Measurements from ENCODE around the gene RNU1-3. TPM values are rescaled to one million over a fixed set of nuclear protein-coding genes. Genes with fewer than 3 reads are reported as not detected.
"Not testable (repeated sequence)": the region's sequence is repeated elsewhere in the genome, so short reads cannot be mapped to it uniquely, and the experiment has no call there.

Gene RNU1-3
- total RNA-seq, 3 donors from 2014 or later (not counting 1 experiment from before 2014, with no cell fraction given): 2,937 to 3,261 (median 3,038) TPM

DNA sequence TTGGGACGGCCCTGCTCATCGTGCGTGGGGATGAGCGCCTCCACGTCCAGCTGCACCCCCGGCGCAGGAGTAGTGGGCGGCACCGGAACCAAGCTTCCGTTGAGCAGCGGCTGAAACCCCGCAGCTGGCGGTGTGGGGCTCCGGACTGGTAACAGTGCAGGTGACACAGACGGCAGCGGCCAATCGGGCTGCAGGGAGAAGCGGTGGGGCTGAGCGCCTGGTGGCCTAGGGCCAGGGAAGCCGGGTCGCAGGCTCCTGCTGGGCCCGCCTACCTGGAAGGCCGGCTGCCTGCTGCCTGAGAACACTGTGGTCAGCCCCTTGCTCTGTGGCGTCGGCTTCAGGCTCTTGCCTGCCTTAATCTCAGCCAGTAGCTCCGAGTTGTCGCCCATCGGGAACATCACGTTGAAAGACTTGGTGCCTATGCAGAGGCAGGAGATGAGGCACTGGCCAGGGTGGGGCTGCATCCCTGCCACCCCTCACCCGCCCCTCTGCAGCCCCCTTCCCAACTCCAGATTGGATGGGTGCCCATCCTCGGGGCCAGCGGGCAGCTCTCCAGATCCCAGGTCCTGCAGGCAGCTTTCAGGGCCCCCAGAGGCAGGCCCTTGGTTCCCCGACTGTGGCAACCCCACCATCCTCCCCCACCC is 29.9 kb upstream of the RNU1-3 start:
- H3K4me1 ChIP-seq (ENCODE audit: control insufficient read depth, insufficient read depth, low read length); DNase-seq; H3K4me3 Mint-ChIP-seq; H3K9me3 ChIP-seq (ENCODE audit: control insufficient read depth, insufficient read depth, low read length); ATAC-seq; H3K4me3 ChIP-seq (ENCODE audit: low read length); H3K9me3 Mint-ChIP-seq; H3K4me1 Mint-ChIP-seq; H3K36me3 Mint-ChIP-seq; H3K27ac ChIP-seq (ENCODE audit: low read length); H3K27ac Mint-ChIP-seq; H3K27me3 ChIP-seq (ENCODE audit: control insufficient read depth, insufficient read depth, low read length); intact Hi-C loops (cut with micrococcal nuclease); H3K36me3 ChIP-seq (ENCODE audit: control insufficient read depth, insufficient read depth, low read length): not testable (repeated sequence)
- H3K27me3 Mint-ChIP-seq (ENCODE audit: low read depth in 2 of 2): peaks cover 0 to 17% of the 10 kb centered on the region in 2 donors
- 62% methylated on average over 24 of the region's 33 CpGs for WGBS (ENCODE audit: insufficient coverage)

- H3K27ac ChIP-seq (ENCODE audit: low read length); H3K27ac Mint-ChIP-seq; H3K36me3 ChIP-seq (ENCODE audit: control insufficient read depth, insufficient read depth, low read length); H3K9me3 ChIP-seq (ENCODE audit: control insufficient read depth, insufficient read depth, low read length); H3K4me1 ChIP-seq (ENCODE audit: control insufficient read depth, insufficient read depth, low read length); intact Hi-C loops (cut with micrococcal nuclease); H3K36me3 Mint-ChIP-seq; H3K27me3 ChIP-seq (ENCODE audit: control insufficient read depth, insufficient read depth, low read length); H3K4me1 Mint-ChIP-seq; H3K4me3 Mint-ChIP-seq; DNase-seq; ATAC-seq; H3K9me3 Mint-ChIP-seq; H3K4me3 ChIP-seq (ENCODE audit: low read length): not testable (repeated sequence)
- peaks cover 0 to 17% of the 10 kb centered on the region in 2 donors for H3K27me3 Mint-ChIP-seq (ENCODE audit: low read depth in 2 of 2)
- WGBS (ENCODE audit: insufficient coverage): no CpG with 5 or more reads among the region's 16 CpGs
Measured at GRCh38 chr1:16694308-16694702, 27.6 kb upstream of the RNU1-3 start.

- H3K27me3 ChIP-seq (ENCODE audit: control insufficient read depth, insufficient read depth, low read length); DNase-seq; H3K27ac ChIP-seq (ENCODE audit: low read length); ATAC-seq; H3K9me3 ChIP-seq (ENCODE audit: control insufficient read depth, insufficient read depth, low read length); intact Hi-C loops (cut with micrococcal nuclease); H3K36me3 ChIP-seq (ENCODE audit: control insufficient read depth, insufficient read depth, low read length); H3K27ac Mint-ChIP-seq; H3K4me3 ChIP-seq (ENCODE audit: low read length); H3K4me1 Mint-ChIP-seq; H3K4me1 ChIP-seq (ENCODE audit: control insufficient read depth, insufficient read depth, low read length); H3K4me3 Mint-ChIP-seq; H3K9me3 Mint-ChIP-seq; H3K36me3 Mint-ChIP-seq: not testable (repeated sequence)
- H3K27me3 Mint-ChIP-seq (ENCODE audit: low read depth in 2 of 2): peaks cover 0 to 17% of the 10 kb centered on the region in 2 donors
- WGBS (ENCODE audit: insufficient coverage): 6% methylated on average over 29 of the region's 96 CpGs
Measured at GRCh38 chr1:16693449-16694307, 26.9 kb upstream of the RNU1-3 start.

- H3K27me3 Mint-ChIP-seq (ENCODE audit: low read depth in 2 of 2): peaks cover 0 to 13% of the 10 kb centered on the region in 2 donors
- H3K27me3 ChIP-seq (ENCODE audit: control insufficient read depth, insufficient read depth, low read length); H3K27ac ChIP-seq (ENCODE audit: low read length); intact Hi-C loops (cut with micrococcal nuclease); H3K4me1 Mint-ChIP-seq; H3K36me3 ChIP-seq (ENCODE audit: control insufficient read depth, insufficient read depth, low read length); DNase-seq; H3K9me3 Mint-ChIP-seq; H3K4me3 ChIP-seq (ENCODE audit: low read length); H3K36me3 Mint-ChIP-seq; H3K4me1 ChIP-seq (ENCODE audit: control insufficient read depth, insufficient read depth, low read length); H3K9me3 ChIP-seq (ENCODE audit: control insufficient read depth, insufficient read depth, low read length); H3K4me3 Mint-ChIP-seq; H3K27ac Mint-ChIP-seq: not testable (repeated sequence)
- WGBS (ENCODE audit: insufficient coverage): 3% methylated on average over 13 of the region's 79 CpGs
- peak in 2 of 3 donors; percentile 15 to 58 for ATAC-seq
Measured at GRCh38 chr1:16692717-16693448, 26.1 kb upstream of the RNU1-3 start.

GRCh38 chr1:16692283-16692682 is 25.5 kb upstream of the RNU1-3 start:
- H3K36me3 ChIP-seq (ENCODE audit: control insufficient read depth, insufficient read depth, low read length); H3K4me3 ChIP-seq (ENCODE audit: low read length); H3K4me3 Mint-ChIP-seq; H3K27ac Mint-ChIP-seq; H3K27ac ChIP-seq (ENCODE audit: low read length); DNase-seq; H3K4me1 ChIP-seq (ENCODE audit: control insufficient read depth, insufficient read depth, low read length); intact Hi-C loops (cut with micrococcal nuclease); H3K27me3 ChIP-seq (ENCODE audit: control insufficient read depth, insufficient read depth, low read length); ATAC-seq; H3K9me3 ChIP-seq (ENCODE audit: control insufficient read depth, insufficient read depth, low read length); H3K4me1 Mint-ChIP-seq; H3K36me3 Mint-ChIP-seq; H3K9me3 Mint-ChIP-seq: not testable (repeated sequence)
- WGBS (ENCODE audit: insufficient coverage): 24% methylated on average over 19 of the region's 39 CpGs
- peaks cover 0 to 11% of the 10 kb centered on the region in 2 donors for H3K27me3 Mint-ChIP-seq (ENCODE audit: low read depth in 2 of 2)

- H3K27me3 ChIP-seq (ENCODE audit: control insufficient read depth, insufficient read depth, low read length); H3K4me1 ChIP-seq (ENCODE audit: control insufficient read depth, insufficient read depth, low read length); H3K4me1 Mint-ChIP-seq; H3K36me3 ChIP-seq (ENCODE audit: control insufficient read depth, insufficient read depth, low read length); H3K27ac Mint-ChIP-seq; ATAC-seq; intact Hi-C loops (cut with micrococcal nuclease); H3K4me3 ChIP-seq (ENCODE audit: low read length); H3K27ac ChIP-seq (ENCODE audit: low read length); H3K36me3 Mint-ChIP-seq; H3K4me3 Mint-ChIP-seq; DNase-seq; H3K9me3 ChIP-seq (ENCODE audit: control insufficient read depth, insufficient read depth, low read length); H3K9me3 Mint-ChIP-seq: not testable (repeated sequence)
- H3K27me3 Mint-ChIP-seq (ENCODE audit: low read depth in 2 of 2): peaks cover under 1 to 11% of the 10 kb centered on the region in 2 donors
- no CpG with 5 or more reads among the region's 13 CpGs for WGBS (ENCODE audit: insufficient coverage)
Measured at GRCh38 chr1:16690971-16691682, 24.4 kb upstream of the RNU1-3 start.

DNA sequence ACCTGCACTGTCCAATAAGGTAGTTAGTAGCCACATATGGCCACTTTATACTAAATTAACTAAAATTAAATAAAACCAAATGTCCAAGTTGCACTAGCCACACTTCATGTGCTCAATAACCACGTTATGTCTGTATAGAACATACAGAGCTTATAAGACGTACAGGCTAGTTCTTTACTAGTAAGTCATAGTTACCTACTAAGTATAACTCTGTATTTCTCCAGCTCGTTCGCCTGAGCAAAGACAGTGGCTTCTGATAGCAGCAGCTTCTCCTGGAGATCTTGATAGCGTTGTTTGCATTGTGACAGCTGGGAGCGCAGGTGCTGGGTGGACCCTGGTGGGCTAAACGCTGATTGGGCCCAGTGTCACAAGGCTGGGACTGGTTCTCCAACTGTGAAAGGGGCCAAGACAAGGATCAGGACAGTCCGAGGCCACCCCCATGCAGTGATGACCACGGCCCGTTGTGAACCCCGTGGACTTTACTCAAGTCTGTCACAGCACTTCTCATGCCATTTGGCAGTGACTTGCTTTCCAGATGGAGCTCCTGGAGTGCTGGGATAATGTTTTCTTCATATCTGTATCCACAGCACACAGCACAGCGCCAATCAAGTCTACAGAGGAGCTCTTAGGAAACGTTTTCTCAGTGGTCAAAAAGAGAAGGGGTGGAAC is 20.5 kb upstream of the RNU1-3 start:
- H3K4me1 Mint-ChIP-seq; H3K9me3 ChIP-seq (ENCODE audit: control insufficient read depth, insufficient read depth, low read length); H3K4me3 ChIP-seq (ENCODE audit: low read length); H3K36me3 ChIP-seq (ENCODE audit: control insufficient read depth, insufficient read depth, low read length); H3K27me3 ChIP-seq (ENCODE audit: control insufficient read depth, insufficient read depth, low read length); H3K9me3 Mint-ChIP-seq; H3K36me3 Mint-ChIP-seq; H3K27ac Mint-ChIP-seq; intact Hi-C loops (cut with micrococcal nuclease); H3K27ac ChIP-seq (ENCODE audit: low read length); H3K4me3 Mint-ChIP-seq; H3K4me1 ChIP-seq (ENCODE audit: control insufficient read depth, insufficient read depth, low read length): not testable (repeated sequence)
- ATAC-seq (peak in 1 of 3 donors; percentile 27), DNase-seq (peak in 1 of 2 donors; percentile 0)
- peaks cover 8 to 15% of the 10 kb centered on the region in 2 donors for H3K27me3 Mint-ChIP-seq (ENCODE audit: low read depth in 2 of 2)
- 82% methylated on average over 12 of the region's 13 CpGs for WGBS (ENCODE audit: insufficient coverage)
